Measurements from ENCODE around the gene CEP112. TPM values are rescaled to one million over a fixed set of nuclear protein-coding genes. Genes with fewer than 3 reads are reported as not detected.
A peak's percentile ranks its signal among the peaks of the same experiment; 100 is the strongest.

The CEP112 gene
- total RNA-seq, 1 donor from 2014 or later = 13.9 TPM

- Mint-ChIP-seq H3K27ac (ENCODE audit: unreplicated experiment) (no peak overlapping the region), H3K27me3 (ENCODE audit: low read depth, unreplicated experiment) (no peaks in the 10 kb centered on the region), H3K9me3 (ENCODE audit: unreplicated experiment) (peaks cover 16% of the 10 kb centered on the region), H3K4me3 (ENCODE audit: unreplicated experiment) (no peak overlapping the region), H3K36me3 (ENCODE audit: low read depth, unreplicated experiment) (peaks cover 10% of the 10 kb centered on the region), H3K4me1 (ENCODE audit: low read depth, unreplicated experiment) (no peaks in the 10 kb centered on the region)
- H3K4me3 ChIP-seq (ENCODE audit: insufficient read depth, low read depth, low read length) = no peak overlapping the region
- no peak overlapping the region for H2AFZ ChIP-seq (ENCODE audit: low read depth, low read length)
- H4K20me1 ChIP-seq (ENCODE audit: insufficient read depth, low read length) = no peaks in the 10 kb centered on the region
- FAIRE-seq = no peak
- no peaks in the 10 kb centered on the region for H3K79me2 ChIP-seq (ENCODE audit: insufficient read depth, low read length)
- DNase-seq (ENCODE audit: low read depth) = no peak
- H3K4me2 ChIP-seq (ENCODE audit: low read length) = no peak overlapping the region
- no peaks in the 10 kb centered on the region for H3K9me3 ChIP-seq (ENCODE audit: insufficient read depth, low read depth, low read length)
- no peak overlapping the region for H3K27ac ChIP-seq (ENCODE audit: low read depth, low read length)
- no peaks in the 10 kb centered on the region for H3K4me1 ChIP-seq (ENCODE audit: insufficient read depth, low read length)
- no peak overlapping the region for H3K9ac ChIP-seq (ENCODE audit: low read length)
- no peaks in the 10 kb centered on the region for H3K27me3 ChIP-seq (ENCODE audit: insufficient read depth, low read length)
- TF ChIP-seq EZH2 (IDR thresholded peaks at IDR 0.05; ENCODE audit: insufficient read depth, low read length) (no peak), CTCF (IDR thresholded peaks at IDR 0.05; ENCODE audit: insufficient read depth, low read depth, low read length) (no peak)
- H3K36me3 ChIP-seq (ENCODE audit: insufficient read depth, low read length) = no peaks in the 10 kb centered on the region
Measured at GRCh38 chr17:65807361-65807760, 384.6 kb downstream of the CEP112 start.

- DNase-seq (ENCODE audit: low read depth) (no peak), FAIRE-seq (no peak)
- H3K9me3 ChIP-seq (ENCODE audit: insufficient read depth, low read depth, low read length) = no peaks in the 10 kb centered on the region
- H3K4me2 ChIP-seq (ENCODE audit: low read length) = no peak overlapping the region
- no peaks in the 10 kb centered on the region for H3K27me3 ChIP-seq (ENCODE audit: insufficient read depth, low read length)
- H3K4me3 ChIP-seq (ENCODE audit: insufficient read depth, low read depth, low read length) = no peak overlapping the region
- no peak overlapping the region for H3K9ac ChIP-seq (ENCODE audit: low read length)
- no peak for TF ChIP-seq EZH2 (IDR thresholded peaks at IDR 0.05; ENCODE audit: insufficient read depth, low read length)
- no peak for TF ChIP-seq CTCF (IDR thresholded peaks at IDR 0.05; ENCODE audit: insufficient read depth, low read depth, low read length)
- peaks cover 11% of the 10 kb centered on the region for H3K9me3 Mint-ChIP-seq (ENCODE audit: unreplicated experiment)
- H3K4me1 Mint-ChIP-seq (ENCODE audit: low read depth, unreplicated experiment) = no peaks in the 10 kb centered on the region
- H3K27me3 Mint-ChIP-seq (ENCODE audit: low read depth, unreplicated experiment) = no peaks in the 10 kb centered on the region
- peaks cover 6% of the 10 kb centered on the region for H3K36me3 Mint-ChIP-seq (ENCODE audit: low read depth, unreplicated experiment)
- H3K27ac ChIP-seq (ENCODE audit: low read depth, low read length) = no peak overlapping the region
- H3K79me2 ChIP-seq (ENCODE audit: insufficient read depth, low read length) = no peaks in the 10 kb centered on the region
- no peaks in the 10 kb centered on the region for H3K36me3 ChIP-seq (ENCODE audit: insufficient read depth, low read length)
- no peaks in the 10 kb centered on the region for H3K4me1 ChIP-seq (ENCODE audit: insufficient read depth, low read length)
- H3K4me3 Mint-ChIP-seq (ENCODE audit: unreplicated experiment) = no peak overlapping the region
- no peak overlapping the region for H3K27ac Mint-ChIP-seq (ENCODE audit: unreplicated experiment)
- H2AFZ ChIP-seq (ENCODE audit: low read depth, low read length) = no peak overlapping the region
- H4K20me1 ChIP-seq (ENCODE audit: insufficient read depth, low read length) = no peaks in the 10 kb centered on the region
Measured at GRCh38 chr17:65801513-65801912, 390.4 kb downstream of the CEP112 start.

GRCh38 chr17:65800655-65801054 is 391.3 kb downstream of the CEP112 start:
- no peak overlapping the region for H2AFZ ChIP-seq (ENCODE audit: low read depth, low read length)
- peaks cover 3% of the 10 kb centered on the region for H3K36me3 Mint-ChIP-seq (ENCODE audit: low read depth, unreplicated experiment)
- H3K9me3 ChIP-seq (ENCODE audit: insufficient read depth, low read depth, low read length) = no peaks in the 10 kb centered on the region
- H3K4me3 ChIP-seq (ENCODE audit: insufficient read depth, low read depth, low read length) = no peak overlapping the region
- no peak overlapping the region for H3K27ac Mint-ChIP-seq (ENCODE audit: unreplicated experiment)
- no peaks in the 10 kb centered on the region for H4K20me1 ChIP-seq (ENCODE audit: insufficient read depth, low read length)
- no peaks in the 10 kb centered on the region for H3K4me1 ChIP-seq (ENCODE audit: insufficient read depth, low read length)
- no peak overlapping the region for H3K4me3 Mint-ChIP-seq (ENCODE audit: unreplicated experiment)
- no peak overlapping the region for H3K4me2 ChIP-seq (ENCODE audit: low read length)
- FAIRE-seq (no peak), DNase-seq (ENCODE audit: low read depth) (peak; percentile 22)
- no peak overlapping the region for H3K9ac ChIP-seq (ENCODE audit: low read length)
- no peaks in the 10 kb centered on the region for H3K4me1 Mint-ChIP-seq (ENCODE audit: low read depth, unreplicated experiment)
- H3K27me3 ChIP-seq (ENCODE audit: insufficient read depth, low read length) = no peaks in the 10 kb centered on the region
- H3K27ac ChIP-seq (ENCODE audit: low read depth, low read length) = no peak overlapping the region
- peaks cover 6% of the 10 kb centered on the region for H3K9me3 Mint-ChIP-seq (ENCODE audit: unreplicated experiment)
- no peaks in the 10 kb centered on the region for H3K79me2 ChIP-seq (ENCODE audit: insufficient read depth, low read length)
- TF ChIP-seq EZH2 (IDR thresholded peaks at IDR 0.05; ENCODE audit: insufficient read depth, low read length) = no peak
- no peak for TF ChIP-seq CTCF (IDR thresholded peaks at IDR 0.05; ENCODE audit: insufficient read depth, low read depth, low read length)
- no peaks in the 10 kb centered on the region for H3K27me3 Mint-ChIP-seq (ENCODE audit: low read depth, unreplicated experiment)
- H3K36me3 ChIP-seq (ENCODE audit: insufficient read depth, low read length) = no peaks in the 10 kb centered on the region

Measured in astrocyte (in vitro differentiated cells and primary cell).